H1 (cell line): ENCODE measurements around the gene TSPEAR. TPM values are rescaled to one million over a fixed set of nuclear protein-coding genes. Genes with fewer than 3 reads are reported as not detected.

Source experiments
- CTCF ChIA-PET: fragments of 300-600 bp; sonication (Branson Sonifier 250); formaldehyde crosslinking; loops from one replicate; lab custom pipeline; 2021; ENCODE audit not compliant: partially characterized antibody; lab: Charles Lee
- POLR2A ChIA-PET: fragments of 300-600 bp; sonication (Branson Sonifier 250); formaldehyde crosslinking; loops from one replicate; lab custom pipeline; 2021; ENCODE audit warnings: inconsistent platforms; ENCODE audit not compliant: partially characterized antibody; lab: Charles Lee
- DNase-seq, 2 experiments: peaks; one replicate each; pipeline versions ENCODE4 v3.0.0 to v3.0.0-alpha.2; 2010 to 2022; ENCODE audit warnings: low spot score in 2 of 2, low read depth in 1 of 2, mixed read lengths in 1 of 2
- FAIRE-seq: peaks from 2 replicates; lab custom pipeline; 2011; peaks lifted over from hg19 to GRCh38; lab: Jason Lieb, UNC
- H2AFZ ChIP-seq: 2 replicates; pipeline ENCODE4 v1.8.1; 2012; ENCODE audit warnings: low read length, inconsistent platforms
- H2AK5ac ChIP-seq: 2 replicates; pipeline ENCODE4 v1.6.1; 2013; ENCODE audit warnings: low read depth, low read length
- H2BK120ac ChIP-seq: replicated peaks from 2 replicates; pipeline ENCODE3; 2013; ENCODE audit warnings: low read depth, low read length, inconsistent platforms
- H2BK12ac ChIP-seq: 2 replicates; pipeline ENCODE4 v1.6.1; 2013; ENCODE audit warnings: low read depth, low read length
- H2BK15ac ChIP-seq: 2 replicates; pipeline ENCODE4 v1.6.1; 2013; ENCODE audit warnings: low read length
- H2BK20ac ChIP-seq: 2 replicates; pipeline ENCODE4 v1.6.1; 2013; ENCODE audit warnings: low read length
- H2BK5ac ChIP-seq: 2 replicates; pipeline ENCODE4 v1.6.1; 2013; ENCODE audit warnings: low read depth, low read length
- H3K14ac ChIP-seq: 2 replicates; pipeline ENCODE4 v1.6.1; 2013; ENCODE audit warnings: inconsistent platforms; ENCODE audit not compliant: insufficient read length
- H3K18ac ChIP-seq: 2 replicates; pipeline ENCODE4 v1.6.1; 2013; ENCODE audit warnings: low read length; ENCODE audit errors: extremely low read depth
- H3K23ac ChIP-seq: 2 replicates; pipeline ENCODE4 v1.6.1; 2013; ENCODE audit warnings: inconsistent platforms; ENCODE audit not compliant: insufficient read length
- H3K23me2 ChIP-seq: 2 replicates; pipeline ENCODE4 v1.6.1; 2013; ENCODE audit warnings: low read depth, low read length
- H3K27ac ChIP-seq: 2 replicates; pipeline ENCODE4 v1.6.1; 2011; ENCODE audit warnings: low read depth, low read length, inconsistent platforms
- H3K27me3 ChIP-seq, 4 experiments: replicated peaks in 1 of 4; 1 replicate in 1 of 4; 2 replicates in 3 of 4; pipeline versions ENCODE4 v1.6.1 to v1.8.1; 2011 to 2013; ENCODE audit warnings: low read length in 3 of 4, mild to moderate bottlenecking in 3 of 4, inconsistent platforms in 2 of 4, mixed read lengths in 2 of 4, moderate library complexity in 1 of 4; ENCODE audit not compliant: control insufficient read depth in 3 of 4, insufficient read depth in 3 of 4; ENCODE audit errors: extremely low read depth in 1 of 4
- H3K36me3 ChIP-seq, 4 experiments: 2 replicates each; pipeline versions ENCODE4 v1.6.1 to v1.8.1; 2011 to 2013; ENCODE audit warnings: mild to moderate bottlenecking in 4 of 4, low read length in 3 of 4, moderate library complexity in 2 of 4, control low read depth in 1 of 4, inconsistent platforms in 1 of 4; ENCODE audit not compliant: insufficient read depth in 4 of 4, control insufficient read depth in 2 of 4
- H3K4ac ChIP-seq: replicated peaks from 2 replicates; pipeline ENCODE3; 2013; ENCODE audit warnings: low read length, low read depth, mixed read lengths, inconsistent platforms; ENCODE audit not compliant: insufficient read length
- H3K4me1 ChIP-seq, 4 experiments: replicated peaks in 1 of 4; 1 replicate in 1 of 4; 2 replicates in 3 of 4; pipeline versions ENCODE4 v1.6.1 to v1.8.1; 2011 to 2013; ENCODE audit warnings: low read length in 3 of 4, inconsistent platforms in 2 of 4, mixed read lengths in 1 of 4; ENCODE audit not compliant: insufficient read depth in 4 of 4, control insufficient read depth in 3 of 4
- H3K4me2 ChIP-seq, 2 experiments: 2 replicates each; pipeline versions ENCODE4 v1.6.1 to v1.8.1; 2011 to 2013; ENCODE audit warnings: low read depth in 2 of 2, low read length in 2 of 2, control low read depth in 1 of 2, inconsistent platforms in 1 of 2, mild to moderate bottlenecking in 1 of 2; ENCODE audit not compliant: insufficient read depth in 1 of 2
- H3K4me3 ChIP-seq, 4 experiments: fragments of 200-600, 300-600 bp in 1 of 4; sonication (generic), shearing (Covaris generic), sonication (Bioruptor Twin) in 1 of 4; 2 replicates each; pipeline versions ENCODE4 v1.5.1 to v1.8.1; 2011 to 2016; ENCODE audit warnings: low read length in 4 of 4, low read depth in 3 of 4, control low read depth in 2 of 4, inconsistent platforms in 2 of 4, mild to moderate bottlenecking in 2 of 4, mixed read lengths in 1 of 4, moderate library complexity in 1 of 4; ENCODE audit not compliant: insufficient read depth in 2 of 4; ENCODE audit errors: extremely low read depth in 1 of 4
- H3K56ac ChIP-seq: replicated peaks from 2 replicates; pipeline ENCODE3; 2013; ENCODE audit warnings: low read depth, mild to moderate bottlenecking, mixed read lengths, low read length, inconsistent platforms; ENCODE audit not compliant: insufficient read length
- H3K79me1 ChIP-seq: 2 replicates; pipeline ENCODE4 v1.6.1; 2013; ENCODE audit warnings: low read depth, low read length, control low read depth
- H3K79me2 ChIP-seq, 2 experiments: 2 replicates each; pipeline versions ENCODE4 v1.6.1 to v1.8.1; 2012 to 2013; ENCODE audit warnings: low read length in 2 of 2, mild to moderate bottlenecking in 2 of 2, inconsistent platforms in 1 of 2; ENCODE audit not compliant: insufficient read depth in 2 of 2, control insufficient read depth in 1 of 2
- H3K9ac ChIP-seq, 4 experiments: replicated peaks in 1 of 4; 1 replicate in 1 of 4; 2 replicates in 3 of 4; pipeline versions ENCODE4 v1.6.1 to v1.8.1; 2011 to 2013; ENCODE audit warnings: low read depth in 3 of 4, low read length in 3 of 4, control low read depth in 2 of 4, mild to moderate bottlenecking in 2 of 4, moderate library complexity in 2 of 4, inconsistent platforms in 1 of 4; ENCODE audit errors: extremely low read depth in 1 of 4
- H3K9me3 ChIP-seq, 2 experiments: 2 replicates each; pipeline versions ENCODE4 v1.6.1 to v1.8.1; 2012 to 2013; ENCODE audit warnings: mild to moderate bottlenecking in 2 of 2, moderate library complexity in 2 of 2, control low read depth in 1 of 2, inconsistent platforms in 1 of 2, low read depth in 1 of 2, low read length in 1 of 2, mixed read lengths in 1 of 2; ENCODE audit not compliant: insufficient read depth in 2 of 2
- H4K20me1 ChIP-seq, 2 experiments: replicated peaks in 1 of 2; 2 replicates each; pipeline versions ENCODE3 to v1.8.1; 2011 to 2013; ENCODE audit warnings: inconsistent platforms in 2 of 2, low read length in 2 of 2, mild to moderate bottlenecking in 1 of 2; ENCODE audit not compliant: insufficient read depth in 2 of 2, control insufficient read depth in 1 of 2
- H4K5ac ChIP-seq: 2 replicates; pipeline ENCODE4 v1.6.1; 2013; ENCODE audit warnings: low read length, low read depth, mixed read lengths, inconsistent platforms; ENCODE audit not compliant: insufficient read length
- H4K8ac ChIP-seq: 2 replicates; pipeline ENCODE4 v1.8.0; 2013; ENCODE audit warnings: mild to moderate bottlenecking, moderate library complexity, low read length, inconsistent platforms; ENCODE audit not compliant: insufficient read depth; ENCODE audit errors: extremely low read depth
- H4K91ac ChIP-seq: replicated peaks from 2 replicates; pipeline ENCODE3; 2013; ENCODE audit warnings: low read length, mixed read lengths, inconsistent platforms; ENCODE audit not compliant: insufficient read length
- FOSL1 ChIP-seq: IDR thresholded peaks from 2 replicates; pipeline ENCODE4 v1.6.1; 2011; ENCODE audit warnings: mild to moderate bottlenecking, low read depth, low read length, moderate library complexity; ENCODE audit not compliant: insufficient read depth
- WGBS, 2 experiments: shearing (Covaris generic) in 1 of 2; methylation state at CpG; one replicate each; pipeline versions ENCODE4 v1.1.6 to v1.1.7; 2013 to 2015; ENCODE audit warnings: low lambda C conversion rate in 2 of 2, mixed read lengths in 2 of 2, inconsistent platforms in 1 of 2, low coverage in 1 of 2, missing lambda C conversion rate in 1 of 2; ENCODE audit not compliant: insufficient replicate concordance in 2 of 2, insufficient coverage in 1 of 2, insufficient read length in 1 of 2; ENCODE audit errors: extremely low coverage in 1 of 2, missing lambda C conversion rate in 1 of 2; 5-methylcytosine and 5-hydroxymethylcytosine counted together
- polyA plus RNA-seq, 7 experiments: library from polyadenylated mRNA; depleted of rRNA in 3 of 7; stranded (reverse) in 5 of 7; unstranded in 2 of 7; fragments of >200 nt in 5 of 7; fragments of 200-250 nt in 2 of 7; gene quantifications; 1 replicate in 5 of 7; 2 replicates in 1 of 7; 4 replicates in 1 of 7; pipeline versions ENCODE4 v1.2.1 to v1.2.3, GENCODE V29; 2011 to 2013; ENCODE audit warnings: missing spikeins in 2 of 7, mixed read lengths in 2 of 7
- total RNA-seq: library from RNA; stranded (reverse); fragmentation: NEBNext Ultra II Directional; extraction: Animal tissue kit (Norgen Biotek cat#: 25700); gene quantifications from 2 replicates; pipeline ENCODE4 v1.2.1, GENCODE V29; 2021

Gene TSPEAR
- total and polyA plus RNA-seq, 2 of the 8 experiments (the other 6 are each of a cell fraction or from before 2014, with no cell fraction given) = 0.58 to 0.89 TPM

GRCh38 chr21:44581158-44581557 lies 130.2 kb downstream of the TSPEAR start:
- no peaks in the 10 kb centered on the region for H3K36me3 ChIP-seq
- H3K18ac ChIP-seq = no peak overlapping the region
- no peak overlapping the region for H3K4ac ChIP-seq
- H3K27ac ChIP-seq = no peak overlapping the region
- no peak for TF ChIP-seq FOSL1
- H4K91ac ChIP-seq = no peak overlapping the region
- no peak for FAIRE-seq
- no peak overlapping the region for H2BK12ac ChIP-seq
- no peak overlapping the region for H3K9ac ChIP-seq
- H3K23ac ChIP-seq = no peak overlapping the region
- no peaks in the 10 kb centered on the region for H3K27me3 ChIP-seq
- WGBS, 2 experiments = 81% methylated on average over 3 of the region's 3 CpGs; no CpG with 5 or more reads in 1 of the 2 experiments
- H2BK15ac ChIP-seq = no peak overlapping the region
- no peak overlapping the region for H2BK5ac ChIP-seq
- H3K9me3 ChIP-seq = peaks cover 0 to 9% of the 10 kb centered on the region in 2 experiments; a peak in 2 of 4 replicates
- H2BK120ac ChIP-seq = no peak overlapping the region
- H2AFZ ChIP-seq = no peak overlapping the region
- no peak overlapping the region for H2BK20ac ChIP-seq
- no peaks in the 10 kb centered on the region for H3K79me1 ChIP-seq
- ChIA-PET POLR2A (no interaction called here), CTCF (interaction anchor here (0.6 to 1.6 kb wide), 5 partner anchors 15 to 198 kb away, joined by 3 to 4 read pairs (median 3); no protein-coding TSS in a partner anchor)
- no peak overlapping the region for H3K56ac ChIP-seq
- DNase-seq = no peak
- H4K5ac ChIP-seq = no peak overlapping the region
- no peak overlapping the region for H4K8ac ChIP-seq
- no peaks in the 10 kb centered on the region for H3K79me2 ChIP-seq
- H2AK5ac ChIP-seq = no peak overlapping the region
- H4K20me1 ChIP-seq = no peaks in the 10 kb centered on the region
- H3K14ac ChIP-seq = no peak overlapping the region
- H3K23me2 ChIP-seq = no peaks in the 10 kb centered on the region
- H3K4me2 ChIP-seq = no peak overlapping the region
- no peak overlapping the region for H3K4me3 ChIP-seq
- H3K4me1 ChIP-seq = no peaks in the 10 kb centered on the region; a peak in 1 of 7 replicates
